Measurements from ENCODE around the gene SKIC8.

SKIC8 gene

GRCh38 chr15:78299101-78299930 lies at the start of gene SKIC8:
TSS of gene SKIC8 (minus strand) at chr15:78299609. CDS start at chr15:78295686, 3,923 bp downstream.
- in situ Hi-C loops (cut with HindIII; ENCODE audit: low sequenced_read_pairs): no loop called here

- in situ Hi-C loops (cut with HindIII; ENCODE audit: low sequenced_read_pairs): loop anchor here (5.0 kb wide), 2 partner anchors 41 to 69 kb away; no protein-coding TSS in a partner anchor
These were observed 48.5 kb upstream of the SKIC8 start for GRCh38 chr15:78347586-78348543.

- in situ Hi-C loops (cut with HindIII; ENCODE audit: low sequenced_read_pairs): loop anchor here (5.0 kb wide), 2 partner anchors 38 to 72 kb away; no protein-coding TSS in a partner anchor
These were observed 46.2 kb upstream of the SKIC8 start for GRCh38 chr15:78345396-78346125.

GRCh38 chr15:78343276-78344060 lies 44.1 kb upstream of the SKIC8 start:
- in situ Hi-C loops (cut with HindIII; ENCODE audit: low sequenced_read_pairs): no loop called here

GRCh38 chr15:78342021-78342420 lies 42.6 kb upstream of the SKIC8 start:
- in situ Hi-C loops (cut with HindIII; ENCODE audit: low sequenced_read_pairs): no loop called here

- in situ Hi-C loops (cut with HindIII; ENCODE audit: low sequenced_read_pairs): no loop called here
These were observed 41.9 kb upstream of the SKIC8 start for GRCh38 chr15:78341057-78341987.

GRCh38 chr15:78340231-78341056 lies 41.0 kb upstream of the SKIC8 start, which contains the start of gene CRABP1:
TSS of gene CRABP1 (plus strand) at chr15:78340353. CDS start at chr15:78340429, 76 bp downstream.
- in situ Hi-C loops (cut with HindIII; ENCODE audit: low sequenced_read_pairs): no loop called here

GRCh38 chr15:78339559-78339958 lies 40.1 kb upstream of the SKIC8 start:
- in situ Hi-C loops (cut with HindIII; ENCODE audit: low sequenced_read_pairs): no loop called here

- in situ Hi-C loops (cut with HindIII; ENCODE audit: low sequenced_read_pairs): no loop called here
These were observed 39.4 kb upstream of the SKIC8 start for GRCh38 chr15:78338781-78339180.

GRCh38 chr15:78335985-78336384 lies 36.6 kb upstream of the SKIC8 start:
- in situ Hi-C loops (cut with HindIII; ENCODE audit: low sequenced_read_pairs): no loop called here

GRCh38 chr15:78334845-78335244 lies 35.4 kb upstream of the SKIC8 start:
- in situ Hi-C loops (cut with HindIII; ENCODE audit: low sequenced_read_pairs): no loop called here

- in situ Hi-C loops (cut with HindIII; ENCODE audit: low sequenced_read_pairs): no loop called here
These were observed 30.2 kb upstream of the SKIC8 start for GRCh38 chr15:78329625-78330024.

GRCh38 chr15:78327466-78327865 lies 28.1 kb upstream of the SKIC8 start:
- in situ Hi-C loops (cut with HindIII; ENCODE audit: low sequenced_read_pairs): no loop called here

GRCh38 chr15:78325092-78325843 lies 25.9 kb upstream of the SKIC8 start:
- in situ Hi-C loops (cut with HindIII; ENCODE audit: low sequenced_read_pairs): no loop called here

GRCh38 chr15:78324144-78324543 lies 24.7 kb upstream of the SKIC8 start:
- in situ Hi-C loops (cut with HindIII; ENCODE audit: low sequenced_read_pairs): no loop called here

GRCh38 chr15:78323693-78324092 lies 24.3 kb upstream of the SKIC8 start:
- in situ Hi-C loops (cut with HindIII; ENCODE audit: low sequenced_read_pairs): no loop called here

Measured in endothelial cell of hepatic sinusoid (primary cell).